ENCODE data around the gene RAB33A. TPM values are rescaled to one million over a fixed set of nuclear protein-coding genes. Genes with fewer than 3 reads are reported as not detected.

The RAB33A gene
- total and polyA plus RNA-seq, 5 experiments from 2014 or later, result 10.6 to 21.1 (median 14.5) TPM

- no peak for ATAC-seq
- DNase-seq, result no peak
- POLR2A ChIA-PET, result no interaction called here
- Mint-ChIP-seq H3K36me3 (peaks cover 0 to 21% (median 2%) of the 10 kb centered on the region in 3 donors), H3K4me1 (peaks cover 0 to 33% (median 18%) of the 10 kb centered on the region in 4 donors), H3K27me3 (no peaks in the 10 kb centered on the region), H3K4me3 (no peak overlapping the region), H3K9me3 (no peaks in the 10 kb centered on the region), H3K27ac (no peak overlapping the region)
These were observed 12.0 kb upstream of the RAB33A start for GRCh38 chrX:130159776-130160175.

GRCh38 chrX:130162094-130162735, 9.5 kb upstream of the RAB33A start:
- POLR2A ChIA-PET, result interaction anchor here (0.9 kb wide), 1 partner anchor 10 kb away, joined by 3 read pairs; the partner anchor contains the start of gene RAB33A
- Mint-ChIP-seq H3K4me3 (peak overlapping the region in 1 of 10 donors; percentile 13), H3K36me3 (peaks cover 0 to 3% (median 0%) of the 10 kb centered on the region in 3 donors), H3K27me3 (no peaks in the 10 kb centered on the region), H3K9me3 (no peaks in the 10 kb centered on the region), H3K4me1 (peaks cover 13 to 44% (median 26%) of the 10 kb centered on the region in 4 donors), H3K27ac (peak overlapping the region in 2 of 10 donors; percentile 21 to 51)
- ATAC-seq (no peak), DNase-seq (no peak)

DNA sequence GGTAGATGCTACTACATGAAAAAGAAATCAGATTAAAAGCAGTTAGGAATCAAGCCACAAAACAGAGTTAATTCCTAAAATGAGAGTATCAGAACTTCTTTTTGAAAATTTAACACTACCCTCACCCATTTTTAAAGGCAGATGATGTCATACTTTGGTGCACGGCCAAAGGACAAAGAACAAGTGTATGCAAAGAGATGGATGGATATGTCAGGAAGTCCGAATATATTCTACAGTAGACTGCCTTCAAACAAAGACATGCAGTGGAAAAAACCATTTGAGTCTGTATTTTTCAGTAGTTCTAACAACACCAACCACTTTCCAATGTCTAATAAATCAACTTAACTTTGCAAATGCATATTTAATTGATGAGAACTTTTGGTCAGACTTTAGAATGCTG, 8.4 kb upstream of the RAB33A start:
- Mint-ChIP-seq H3K4me1 (peaks cover 13 to 45% (median 28%) of the 10 kb centered on the region in 4 donors), H3K27me3 (no peaks in the 10 kb centered on the region), H3K9me3 (no peaks in the 10 kb centered on the region), H3K4me3 (peak overlapping the region in 5 of 10 donors; percentile 13 to 67 (median 44)), H3K27ac (peak overlapping the region in 1 of 10 donors; percentile 16), H3K36me3 (peaks cover 0 to 3% (median 0%) of the 10 kb centered on the region in 3 donors)
- no peak for DNase-seq
- POLR2A ChIA-PET, result no interaction called here
- ATAC-seq, result no peak

DNA sequence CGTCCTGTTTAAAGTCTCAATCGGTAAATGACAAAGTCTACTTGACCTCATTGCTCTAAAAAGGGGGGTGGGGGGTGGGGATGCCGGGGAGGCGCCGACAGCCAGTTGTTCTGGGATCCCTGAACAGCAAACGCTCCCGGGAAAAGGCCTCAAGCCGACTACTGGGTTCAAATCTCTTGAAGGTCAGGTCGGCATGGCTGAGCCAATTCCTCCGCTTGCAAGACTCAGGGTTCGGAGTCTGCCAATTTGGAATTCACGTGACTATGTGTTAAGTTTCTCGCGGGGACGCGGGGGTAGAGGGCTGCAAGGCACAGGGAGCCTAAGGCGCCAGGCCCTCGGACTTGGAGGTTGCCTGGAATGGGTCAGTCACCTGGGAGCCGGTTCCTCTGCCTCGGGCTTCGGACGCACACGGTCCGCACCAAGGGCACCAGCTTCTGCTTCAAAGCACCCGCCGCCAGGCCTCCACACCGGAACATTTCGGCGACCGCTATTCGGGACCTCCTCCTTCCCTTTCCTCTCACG, 6.5 kb upstream of the RAB33A start:
- peak in 1 of 10 donors; percentile 18 for DNase-seq
- no peaks in the 10 kb centered on the region for H3K27me3 Mint-ChIP-seq
- no peaks in the 10 kb centered on the region for H3K9me3 Mint-ChIP-seq
- H3K27ac Mint-ChIP-seq, result peak overlapping the region; percentile 86 to 96 (median 95)
- H3K36me3 Mint-ChIP-seq, result no peaks in the 10 kb centered on the region
- POLR2A ChIA-PET, result interaction anchor here (0.7 to 1.9 kb wide), 6 partner anchors 9 to 79 kb away, joined by 3 to 7 read pairs (median 3); no protein-coding TSS in a partner anchor
- peak; percentile 37 to 59 for ATAC-seq
- H3K4me1 Mint-ChIP-seq, result peaks cover 9 to 41% (median 25%) of the 10 kb centered on the region in 4 donors
- H3K4me3 Mint-ChIP-seq, result peak overlapping the region; percentile 82 to 97 (median 92)

- H3K27ac Mint-ChIP-seq, result peak within 1 kb of the TSS; percentile 86 to 96 (median 95)
- H3K27me3 Mint-ChIP-seq, result no peaks in the 10 kb centered on the region
- peak within 1 kb of the TSS; percentile 82 to 97 (median 92) for H3K4me3 Mint-ChIP-seq
- no peaks in the 10 kb centered on the region for H3K9me3 Mint-ChIP-seq
- no peaks in the 10 kb centered on the region for H3K36me3 Mint-ChIP-seq
- POLR2A ChIA-PET, result interaction anchor here (0.7 to 1.9 kb wide), 6 partner anchors 8 to 80 kb away, joined by 3 to 7 read pairs (median 3); no protein-coding TSS in a partner anchor
- peak; percentile 74 to 94 (median 86) for DNase-seq
- H3K4me1 Mint-ChIP-seq, result peaks cover 9 to 44% (median 28%) of the 10 kb centered on the region in 4 donors
- peak; percentile 88 to 91 for ATAC-seq
These were observed 5.9 kb upstream of the RAB33A start, which contains the start of gene AIFM1 for GRCh38 chrX:130165703-130166502. TSS of gene AIFM1 (minus strand) at chrX:130165841. CDS start at chrX:130165656, 185 bp downstream.

GRCh38 chrX:130166503-130166777, 5.3 kb upstream of the RAB33A start:
- Mint-ChIP-seq H3K9me3 (no peaks in the 10 kb centered on the region), H3K27me3 (no peaks in the 10 kb centered on the region)
- POLR2A ChIA-PET, result interaction anchor here (0.5 to 1.9 kb wide), 2 partner anchors 77 to 80 kb away, joined by 4 to 7 read pairs; no protein-coding TSS in a partner anchor

DNA sequence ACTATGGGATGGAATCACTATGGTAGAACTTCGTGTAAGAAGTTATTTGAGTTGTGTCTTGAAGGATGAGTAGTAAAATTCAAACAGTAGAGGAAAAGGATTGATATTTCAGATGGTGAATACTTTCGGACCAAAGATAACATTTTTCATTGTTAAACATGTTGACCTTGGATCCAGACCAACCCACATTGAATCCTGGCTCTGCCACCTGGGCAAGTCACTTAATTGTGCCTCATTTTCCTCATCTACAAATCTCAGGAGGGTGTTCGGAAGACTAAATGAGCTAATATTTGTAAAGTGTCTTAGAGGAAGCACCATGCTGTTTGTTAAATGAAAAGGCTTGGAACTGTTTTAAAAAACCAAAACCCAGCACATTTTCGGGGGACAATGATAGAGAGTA, 4.7 kb upstream of the RAB33A start:
- H3K9me3 Mint-ChIP-seq, result no peaks in the 10 kb centered on the region
- DNase-seq (no peak), ATAC-seq (no peak)
- H3K27me3 Mint-ChIP-seq, result no peaks in the 10 kb centered on the region
- peak overlapping the region in 9 of 10 donors; percentile 82 to 97 (median 92) for H3K4me3 Mint-ChIP-seq
- peak overlapping the region; percentile 28 to 96 (median 88) for H3K27ac Mint-ChIP-seq
- H3K36me3 Mint-ChIP-seq, result no peaks in the 10 kb centered on the region
- H3K4me1 Mint-ChIP-seq, result peaks cover 9 to 41% (median 28%) of the 10 kb centered on the region in 4 donors
- POLR2A ChIA-PET, result interaction anchor here (0.5 to 1.9 kb wide), 4 partner anchors 15 to 81 kb away, joined by 3 to 7 read pairs (median 4); no protein-coding TSS in a partner anchor

More at GRCh38 chrX:130166503-130166777, 5.3 kb upstream of the RAB33A start:
- H3K27ac Mint-ChIP-seq, result peak overlapping the region; percentile 86 to 96 (median 95)
- DNase-seq, result no peak
- no peak for ATAC-seq
- no peaks in the 10 kb centered on the region for H3K36me3 Mint-ChIP-seq
- H3K4me1 Mint-ChIP-seq, result peaks cover 9 to 45% (median 30%) of the 10 kb centered on the region in 4 donors
- H3K4me3 Mint-ChIP-seq, result peak overlapping the region; percentile 82 to 97 (median 92)

- peaks cover 0 to 2% (median 0%) of the 10 kb centered on the region in 9 donors for H3K9me3 Mint-ChIP-seq
- H3K36me3 Mint-ChIP-seq, result no peaks in the 10 kb centered on the region
- ATAC-seq, result peak; percentile 81 to 82
- peak overlapping the region; percentile 87 to 96 (median 90) for H3K4me3 Mint-ChIP-seq
- POLR2A ChIA-PET, result interaction anchor here (1.0 to 2.2 kb wide), 7 partner anchors 19 to 90 kb away, joined by 3 to 8 read pairs (median 4); no protein-coding TSS in a partner anchor
- peak overlapping the region; percentile 57 to 95 (median 92) for H3K27ac Mint-ChIP-seq
- H3K4me1 Mint-ChIP-seq, result peaks cover 12 to 43% (median 38%) of the 10 kb centered on the region in 4 donors
- no peaks in the 10 kb centered on the region for H3K27me3 Mint-ChIP-seq
- peak; percentile 38 to 83 (median 68) for DNase-seq
These were observed 863 bp upstream of the RAB33A start for GRCh38 chrX:130170752-130171445.

- no peak for ATAC-seq
- Mint-ChIP-seq H3K4me1 (peaks cover 5 to 44% (median 44%) of the 10 kb centered on the region in 4 donors), H3K27ac (peak overlapping the region; percentile 85 to 95 (median 91)), H3K4me3 (peak overlapping the region; percentile 87 to 96 (median 90)), H3K27me3 (no peaks in the 10 kb centered on the region), H3K9me3 (peaks cover 0 to 2% (median 0%) of the 10 kb centered on the region in 9 donors), H3K36me3 (no peaks in the 10 kb centered on the region)
- no peak for DNase-seq
- POLR2A ChIA-PET, result interaction anchor here (0.6 to 2.2 kb wide), 6 partner anchors 10 to 625 kb away, joined by 3 to 8 read pairs (median 4); no protein-coding TSS in a partner anchor
These were observed 524 bp downstream of the RAB33A start for GRCh38 chrX:130172127-130172845.

DNA sequence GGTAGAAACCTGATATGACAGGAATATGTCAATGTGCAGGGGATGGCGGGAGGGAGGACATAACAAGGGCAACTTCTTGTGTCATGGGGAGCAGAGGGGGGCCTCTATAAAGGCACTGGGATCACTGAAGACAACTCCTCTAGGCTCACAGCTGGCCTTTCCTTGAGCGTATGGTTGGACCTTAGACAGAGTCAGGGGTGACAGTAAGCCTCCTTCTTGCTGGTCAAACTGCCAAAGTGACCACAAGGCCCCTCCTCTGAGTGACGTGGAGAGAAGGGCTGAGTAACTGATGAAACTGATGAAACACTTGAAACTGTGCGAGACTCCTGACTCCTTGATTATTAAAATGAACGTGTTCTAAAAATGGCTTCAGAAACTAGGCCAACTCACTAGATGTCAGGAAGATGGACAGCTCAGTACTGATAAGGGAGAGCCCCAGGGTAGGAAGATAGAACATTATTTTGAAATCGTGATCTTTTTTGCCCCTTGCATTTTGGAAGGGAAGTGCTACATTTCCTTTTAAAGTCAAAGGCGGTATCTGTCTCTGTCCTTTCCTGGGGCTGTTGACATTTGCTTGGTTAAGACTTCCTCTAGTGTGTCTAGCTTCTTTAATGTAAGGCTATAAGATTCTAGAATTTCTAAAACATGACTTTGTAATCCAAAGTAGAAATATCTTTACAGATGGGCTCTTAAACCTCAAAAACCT, 1.6 kb downstream of the RAB33A start:
- DNase-seq (peak in 1 of 10 donors; percentile 15), ATAC-seq (no peak)
- POLR2A ChIA-PET, result interaction anchor here (1.2 to 1.4 kb wide), 3 partner anchors 8 to 38 kb away, joined by 3 to 6 read pairs (median 3); partner anchors contain the start of gene AIFM1
- Mint-ChIP-seq H3K36me3 (peaks cover 0 to 4% (median 0%) of the 10 kb centered on the region in 3 donors), H3K4me1 (peaks cover 10 to 55% (median 52%) of the 10 kb centered on the region in 4 donors), H3K4me3 (peak overlapping the region; percentile 87 to 96 (median 90)), H3K27ac (peak overlapping the region; percentile 85 to 95 (median 91)), H3K27me3 (no peaks in the 10 kb centered on the region), H3K9me3 (peaks cover 0 to 2% (median 0%) of the 10 kb centered on the region in 9 donors)

Data from naive thymus-derived CD8-positive, alpha-beta T cell (primary cell).